Activated CD4-positive, CD25-positive, alpha-beta regulatory T cell treated with anti-CD3 and anti-CD28 coated beads, Interleukin-2, amount 50 U/mL, for 24 hours (primary cell): Measurements from ENCODE around the gene FHOD3.
"Not testable (repeated sequence)": the region's sequence is repeated elsewhere in the genome, so short reads cannot be mapped to it uniquely, and the experiment has no call there.

Experiments used
- ATAC-seq, 2 donors: fragments of 150-1000 bp; cut with Tn5 transposase; one replicate each; pipeline ENCODE4 v1.10.0; 2021; ENCODE audit warnings: mild to moderate bottlenecking in 1 of 2, moderate library complexity in 1 of 2

The FHOD3 gene

GRCh38 chr18:36527740-36528455 lies 230.4 kb downstream of the FHOD3 start:
- ATAC-seq, result no peak

GRCh38 chr18:36529747-36530146 lies 232.2 kb downstream of the FHOD3 start:
- ATAC-seq, result no peak

DNA sequence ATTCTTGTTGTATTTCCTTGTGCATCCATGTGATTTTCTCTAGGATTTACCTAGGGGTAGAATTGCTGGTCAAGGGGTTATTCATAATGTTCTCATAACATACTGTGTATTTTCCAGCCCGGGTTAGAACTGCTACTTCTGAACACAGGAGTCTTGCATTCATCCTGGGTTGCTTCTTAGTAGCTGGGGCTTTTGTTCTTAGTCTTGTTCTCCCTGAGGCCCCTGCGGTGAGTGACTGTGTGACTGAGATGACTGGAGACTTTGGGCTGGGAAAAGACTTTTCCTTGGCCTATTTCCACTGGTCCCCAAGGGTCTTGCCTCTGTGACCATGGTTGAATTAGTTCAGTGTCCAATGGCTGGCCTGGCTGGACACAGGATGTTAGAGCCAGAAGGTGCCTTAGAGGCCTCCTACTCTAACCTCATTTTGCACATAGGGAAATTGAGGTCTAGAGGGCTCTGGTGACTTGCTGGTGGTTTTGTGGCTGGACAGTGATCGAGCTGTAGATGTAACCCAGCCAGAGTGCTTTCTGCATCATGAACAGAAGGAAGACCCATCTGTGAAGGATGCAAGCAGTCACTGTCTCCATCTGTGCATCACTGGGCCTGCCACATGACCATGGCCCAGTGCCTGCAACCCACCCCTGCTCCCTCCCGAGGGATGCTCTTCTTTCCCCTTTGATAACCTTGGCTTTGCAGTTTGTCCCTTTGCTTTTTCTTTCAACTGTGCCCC lies 233.3 kb downstream of the FHOD3 start:
- ATAC-seq, result no peak

DNA sequence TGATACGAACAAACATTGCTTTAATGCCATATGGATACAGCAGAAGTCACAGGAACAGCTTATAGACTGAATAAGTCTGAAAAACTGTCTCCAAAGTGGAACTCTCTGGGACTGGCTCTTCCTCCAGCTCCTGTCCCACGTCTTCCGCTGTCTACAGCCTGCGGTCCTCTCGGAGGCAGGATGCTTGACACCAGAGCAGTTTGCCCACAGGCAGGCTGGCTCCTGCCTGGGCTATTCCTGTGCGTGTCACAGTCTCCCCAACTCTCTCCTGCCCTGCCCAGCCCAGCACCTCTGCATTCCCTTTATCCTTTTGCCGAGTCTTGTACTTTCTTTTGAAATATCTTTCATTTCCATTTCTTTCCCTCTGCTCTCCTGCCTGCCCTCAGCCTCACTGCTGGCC lies 234.1 kb downstream of the FHOD3 start:
- ATAC-seq, result no peak

DNA sequence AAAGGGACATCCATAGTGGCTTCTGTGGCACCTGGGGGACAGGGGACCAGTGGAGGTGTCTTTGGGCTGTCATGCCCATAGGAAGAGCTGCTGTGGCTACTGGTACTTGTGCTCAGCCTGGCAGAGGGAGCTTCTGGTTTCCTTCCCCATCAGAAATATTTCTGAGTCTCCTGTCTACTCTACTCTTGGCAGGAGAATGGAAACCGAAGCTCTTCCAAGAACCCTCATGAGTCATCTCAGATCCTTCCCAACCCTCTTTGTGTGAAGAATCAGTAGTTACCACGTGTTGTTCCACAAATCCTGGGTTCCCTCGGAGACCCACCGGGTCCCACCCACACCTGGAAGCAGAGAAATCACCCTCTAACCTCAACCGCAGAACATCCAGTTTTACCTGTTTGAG lies 234.9 kb downstream of the FHOD3 start:
- no peak for ATAC-seq

- ATAC-seq, result no peak
Measured at GRCh38 chr18:36532815-36533214, 235.3 kb downstream of the FHOD3 start.

DNA sequence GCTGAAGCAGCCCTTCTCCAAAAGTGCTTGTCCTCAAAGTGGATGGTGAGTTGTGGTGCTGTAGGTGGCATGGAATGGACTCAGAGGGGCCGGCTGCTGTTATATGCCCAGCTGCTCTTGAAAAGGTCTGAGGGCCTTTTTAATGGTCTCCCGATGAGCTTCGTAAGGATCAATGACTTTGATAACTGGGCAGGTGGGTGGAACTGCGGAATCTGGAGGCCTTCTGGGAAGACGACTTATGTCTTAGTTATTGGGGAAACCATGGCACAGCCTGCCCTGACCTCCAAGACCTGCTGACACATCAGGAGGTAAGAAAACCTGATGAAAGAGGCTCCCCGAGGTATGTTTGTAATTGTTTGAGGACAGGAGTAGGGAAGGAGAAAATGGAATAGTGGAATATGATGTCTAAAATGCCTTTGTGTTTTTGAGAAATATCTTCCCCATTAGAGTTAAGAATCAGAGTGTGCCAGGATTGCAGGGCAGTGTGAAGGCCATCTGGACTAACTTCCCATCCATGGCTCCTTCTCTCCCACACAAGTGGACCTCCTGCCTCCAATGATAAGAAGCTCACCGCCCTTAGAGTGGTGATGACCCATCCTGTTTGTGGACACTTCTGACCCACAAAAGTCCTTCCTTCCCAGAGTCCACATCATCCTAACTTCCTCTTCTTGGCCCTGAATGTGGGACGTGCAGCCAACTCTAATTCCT lies 236.1 kb downstream of the FHOD3 start:
- ATAC-seq, result no peak

GRCh38 chr18:36534154-36534688 lies 236.7 kb downstream of the FHOD3 start:
- no peak for ATAC-seq

- no peak for ATAC-seq
Measured at GRCh38 chr18:36535202-36535935, 237.9 kb downstream of the FHOD3 start.

DNA sequence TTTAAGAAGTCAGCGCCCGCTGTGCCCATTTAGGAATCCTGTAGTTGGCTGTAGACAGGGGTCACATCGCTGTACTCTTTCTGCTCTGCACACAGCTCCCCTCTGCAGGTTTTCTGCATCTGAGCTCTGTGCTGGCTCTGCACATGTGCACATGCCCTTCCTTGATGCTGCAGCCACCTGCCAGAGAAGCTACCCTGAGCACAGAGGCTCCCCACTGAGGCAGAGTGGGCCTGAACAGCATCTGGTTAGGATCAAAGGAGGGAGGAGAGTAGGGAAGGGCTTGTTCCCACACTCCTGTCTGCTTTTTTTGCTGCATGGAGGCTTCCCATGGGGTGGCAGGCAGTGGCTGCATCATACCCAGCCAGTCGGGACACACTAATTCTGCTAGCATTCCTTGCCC lies 238.9 kb downstream of the FHOD3 start:
- ATAC-seq, result no peak

DNA sequence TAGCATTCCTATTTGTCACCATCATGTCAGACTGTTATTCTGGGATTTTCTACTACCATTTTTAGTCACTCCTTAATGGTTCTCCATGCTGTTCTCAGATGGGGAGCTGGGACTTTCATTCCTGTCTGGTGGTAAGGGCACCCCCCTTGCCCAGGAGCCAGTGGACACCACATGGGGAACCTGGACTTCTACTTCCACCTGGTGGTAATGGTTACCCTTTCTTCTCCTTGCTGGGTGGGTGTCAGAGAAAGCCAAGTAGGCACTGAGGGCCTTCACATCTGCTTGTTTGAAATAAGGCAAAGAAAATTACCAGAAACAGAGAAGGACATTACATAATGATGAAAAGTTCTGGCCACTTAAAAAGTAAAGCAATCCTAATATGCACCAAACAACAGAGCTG lies 239.8 kb downstream of the FHOD3 start:
- no peak for ATAC-seq

- no peak for ATAC-seq
Measured at GRCh38 chr18:36539674-36540231, 242.2 kb downstream of the FHOD3 start.

- ATAC-seq, result no peak
Measured at GRCh38 chr18:36543030-36543429, 245.5 kb downstream of the FHOD3 start.

DNA sequence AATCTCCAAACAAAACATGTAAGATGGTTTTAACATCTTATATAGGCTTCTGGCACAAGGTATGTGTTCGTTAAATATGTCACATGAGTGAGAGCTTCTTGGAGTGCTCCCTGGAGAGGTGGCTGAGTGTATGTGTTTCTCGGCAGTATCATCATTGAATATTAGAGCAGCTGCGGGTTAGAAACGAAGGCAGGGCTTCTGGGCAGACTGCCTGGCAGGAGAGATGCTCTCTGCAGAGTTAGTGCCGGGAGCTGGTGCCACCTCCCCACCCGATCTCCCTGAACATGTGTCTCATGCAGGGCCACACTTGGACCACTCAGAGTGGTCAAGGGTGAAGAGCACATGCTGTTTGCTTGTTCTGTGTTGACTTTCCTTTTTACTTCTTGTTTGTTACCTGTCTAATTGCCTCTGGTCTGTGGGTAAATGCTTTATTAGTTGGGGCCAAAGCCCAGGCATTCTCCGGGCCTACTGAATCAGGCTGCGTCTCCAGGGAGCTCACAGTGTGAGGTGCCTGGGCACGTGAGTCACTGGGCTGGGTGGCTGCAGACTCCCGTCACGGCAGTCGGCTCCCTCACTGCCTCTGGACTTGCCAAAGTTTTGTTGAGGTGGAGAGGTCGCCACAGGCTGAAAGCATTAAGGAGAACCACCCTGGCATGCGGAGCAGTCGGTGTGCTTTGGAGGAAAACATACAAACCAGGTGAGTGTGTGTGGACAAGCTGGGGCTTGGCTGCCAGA lies 246.6 kb downstream of the FHOD3 start:
- ATAC-seq, result no peak

DNA sequence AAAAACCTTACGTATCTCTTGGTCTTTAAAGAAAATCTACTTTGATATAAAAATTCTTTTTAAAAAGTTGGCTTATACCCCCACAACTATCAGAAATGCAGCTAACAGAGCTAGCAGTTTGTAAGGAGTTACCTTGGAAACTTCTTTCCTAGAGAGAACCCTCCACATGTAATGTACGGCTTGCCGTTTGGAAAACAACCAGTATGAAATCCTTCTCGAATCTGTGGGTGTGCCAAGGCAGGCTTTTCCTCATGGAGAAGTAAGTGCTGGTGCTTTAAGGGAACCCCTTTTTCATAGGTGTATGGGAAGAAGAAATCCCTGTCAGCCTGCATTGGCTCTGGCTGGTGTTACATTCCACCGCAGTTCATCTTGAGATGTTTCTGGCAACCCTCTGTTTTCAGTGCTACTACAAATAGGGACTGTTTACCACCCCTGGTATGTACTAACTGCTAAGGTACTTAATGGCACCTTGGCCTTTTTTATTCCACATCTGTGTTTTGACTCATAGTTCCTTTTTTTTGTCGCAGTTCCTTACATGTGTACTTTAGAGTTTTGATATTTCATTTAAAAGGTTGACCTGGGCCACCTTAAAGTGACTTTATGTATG lies 248.4 kb downstream of the FHOD3 start:
- no peak for ATAC-seq

DNA sequence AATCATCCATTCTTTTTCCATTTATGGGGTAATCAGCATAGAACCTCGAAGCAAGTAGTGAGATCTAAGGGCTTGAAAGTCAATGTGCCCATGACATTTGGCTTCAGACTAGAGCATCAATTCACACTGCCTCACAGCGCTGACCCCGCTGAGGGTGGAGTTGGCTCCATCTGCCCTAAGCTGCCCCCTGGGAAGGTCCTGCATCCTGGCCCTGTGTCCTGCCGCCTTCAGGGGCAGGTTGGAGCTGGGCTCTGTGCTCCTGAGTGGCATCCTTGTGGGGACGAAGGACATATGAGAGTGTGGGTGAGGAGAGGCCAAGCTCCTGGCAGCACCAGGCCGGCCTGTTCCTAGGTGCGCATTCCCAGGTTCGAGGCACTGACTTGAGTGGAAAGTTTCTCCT lies 249.4 kb downstream of the FHOD3 start:
- no peak for ATAC-seq

DNA sequence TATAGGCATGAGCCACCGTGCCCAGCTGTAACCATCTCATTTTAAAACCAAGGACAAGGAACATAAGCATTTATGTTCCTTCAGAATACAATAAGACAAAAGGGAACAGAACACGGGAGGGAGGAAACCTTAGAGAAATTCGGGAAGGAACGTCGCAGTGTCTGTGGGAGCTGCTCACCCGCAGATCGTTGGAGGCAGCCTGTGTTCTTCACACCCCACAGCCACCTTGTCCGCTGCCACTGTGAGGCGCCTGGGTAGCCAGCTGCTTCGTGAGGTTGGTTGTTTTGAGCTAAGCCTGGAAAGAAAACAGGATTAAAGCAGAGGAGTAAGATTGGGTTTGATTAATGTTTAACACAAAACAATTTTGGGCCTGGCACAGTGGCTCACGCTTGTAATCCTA lies 250.0 kb downstream of the FHOD3 start:
- ATAC-seq, result no peak

GRCh38 chr18:36551274-36551673 lies 253.8 kb downstream of the FHOD3 start:
- not testable (repeated sequence) for ATAC-seq

DNA sequence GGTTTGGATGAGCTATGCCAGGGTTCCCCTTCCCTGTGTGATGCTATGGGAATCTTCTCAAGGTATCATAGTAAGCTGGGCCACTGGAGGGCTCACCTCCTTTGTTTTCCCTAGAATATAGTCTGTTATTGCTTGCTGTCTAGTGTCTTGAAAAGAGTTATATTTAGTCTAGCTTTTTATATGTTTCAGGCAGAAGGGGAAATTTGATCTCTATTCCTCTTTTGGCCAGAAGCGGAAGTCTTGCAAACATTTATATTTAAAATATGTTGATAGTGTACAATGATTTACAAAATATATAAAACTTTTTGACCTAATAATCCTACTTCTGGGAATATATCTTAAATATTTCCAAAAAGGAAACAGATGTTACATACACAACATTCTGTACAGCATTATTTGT lies 260.7 kb downstream of the FHOD3 start:
- no peak for ATAC-seq

- ATAC-seq, result no peak
Measured at GRCh38 chr18:36559149-36559857, 261.8 kb downstream of the FHOD3 start.

DNA sequence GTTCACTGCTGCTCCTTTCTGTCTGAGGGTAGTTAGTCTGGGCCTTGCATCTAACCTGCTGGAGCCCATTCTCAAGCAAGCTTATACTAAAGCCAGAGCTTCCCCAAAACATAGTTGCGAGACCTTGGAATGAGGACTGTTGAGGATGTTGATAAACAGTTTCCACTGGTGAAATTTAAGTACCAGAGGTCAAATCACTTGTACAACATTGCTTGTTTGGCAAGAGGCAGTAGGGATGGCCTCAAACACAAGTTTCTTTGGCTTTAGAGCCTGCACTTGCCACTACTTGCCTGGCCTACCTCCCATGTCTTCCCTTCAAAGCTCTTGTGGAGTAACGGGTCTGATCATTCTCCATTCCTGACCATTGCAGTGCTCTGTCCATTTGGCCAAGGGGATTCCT lies 262.7 kb downstream of the FHOD3 start:
- no peak for ATAC-seq
